Thyroid gland (tissue), 4 donors: Measurements from ENCODE around the gene TMEM132D. TPM values are rescaled to one million over a fixed set of nuclear protein-coding genes. Genes with fewer than 3 reads are reported as not detected.
A peak's percentile ranks its signal among the peaks of the same experiment; 100 is the strongest.

ENCODE experiments used
- DNase-seq, 2 donors: peaks; one replicate each; pipeline ENCODE4 v3.0.0-alpha.2; 2019
- H3K27ac ChIP-seq, 3 donors: fragments of 200-600 bp; sonication (generic); 1 replicate in 2 of 3; 2 replicates in 1 of 3; pipeline ENCODE4 v1.5.1; 2016 to 2019; ENCODE audit warnings: mild to moderate bottlenecking in 1 of 3, moderate library complexity in 1 of 3
- H3K27me3 ChIP-seq: fragments of 200-600 bp; sonication (generic); one replicate; pipeline ENCODE4 v1.5.1; 2019
- H3K36me3 ChIP-seq, 2 donors: fragments of 200-600 bp; sonication (generic); one replicate each; pipeline ENCODE4 v1.5.1; 2016 to 2019
- H3K4me1 ChIP-seq, 2 donors: fragments of 200-600 bp; sonication (generic); one replicate each; pipeline ENCODE4 v1.5.1; 2017 to 2019
- H3K4me3 ChIP-seq, 3 donors: fragments of 200-600 bp; sonication (generic); replicated peaks in 1 of 3; 1 replicate in 2 of 3; 2 replicates in 1 of 3; pipeline ENCODE4 v1.5.1; 2016; ENCODE audit warnings: mild to moderate bottlenecking in 1 of 3
- H3K9me3 ChIP-seq: fragments of 200-600 bp; sonication (generic); one replicate; pipeline ENCODE4 v1.5.1; 2017
- CTCF ChIP-seq, 6 experiments: fragments of 200-600 bp in 3 of 6; fragments of 450-650 bp in 3 of 6; sonication (generic) in 3 of 6; IDR thresholded peaks; one replicate each; pipeline ENCODE4 v1.5.1; 2016 to 2019; ENCODE audit warnings: antibody characterized with exemption in 6 of 6, mild to moderate bottlenecking in 2 of 6, inconsistent platforms in 1 of 6, moderate library complexity in 1 of 6
- POLR2A ChIP-seq, 2 donors: fragments of 450-650 bp; IDR thresholded peaks; one replicate each; pipeline ENCODE4 v1.6.1; 2017; ENCODE audit warnings: antibody characterized with exemption in 2 of 2, mild to moderate bottlenecking in 2 of 2, moderate library complexity in 1 of 2
- WGBS, 2 donors: methylation state at CpG; one replicate each; pipeline ENCODE4 v1.1.5; 2017; 5-methylcytosine and 5-hydroxymethylcytosine counted together
- intact Hi-C: fragments of 100-400 bp; cut with DNase I; formaldehyde crosslinking; loops from one replicate; pipeline ENCODE4 v1.15.1; 2023
- total RNA-seq, 4 donors: library from RNA; depleted of rRNA; stranded (reverse); fragments of >200 nt; gene quantifications; one replicate each; pipeline ENCODE4 v1.2.3, GENCODE V29; 2016

TMEM132D gene
- total RNA-seq, 4 donors from 2014 or later = not detected

- TF ChIP-seq CTCF (IDR thresholded peaks at IDR 0.05) = no peak
- no peak for TF ChIP-seq POLR2A (IDR thresholded peaks at IDR 0.05)
- no peak for DNase-seq
- no peaks in the 10 kb centered on the region for H3K4me1 ChIP-seq
- intact Hi-C loops = no loop called here
- no peak overlapping the region for H3K27ac ChIP-seq
- no peaks in the 10 kb centered on the region for H3K27me3 ChIP-seq
- no peaks in the 10 kb centered on the region for H3K36me3 ChIP-seq
- 75% methylated on average over 10 of the region's 10 CpGs for WGBS, 2 donors
- H3K9me3 ChIP-seq = no peaks in the 10 kb centered on the region
- H3K4me3 ChIP-seq = no peak overlapping the region
These were observed 126.7 kb downstream of the TMEM132D start for GRCh38 chr12:129776977-129777667.

DNA sequence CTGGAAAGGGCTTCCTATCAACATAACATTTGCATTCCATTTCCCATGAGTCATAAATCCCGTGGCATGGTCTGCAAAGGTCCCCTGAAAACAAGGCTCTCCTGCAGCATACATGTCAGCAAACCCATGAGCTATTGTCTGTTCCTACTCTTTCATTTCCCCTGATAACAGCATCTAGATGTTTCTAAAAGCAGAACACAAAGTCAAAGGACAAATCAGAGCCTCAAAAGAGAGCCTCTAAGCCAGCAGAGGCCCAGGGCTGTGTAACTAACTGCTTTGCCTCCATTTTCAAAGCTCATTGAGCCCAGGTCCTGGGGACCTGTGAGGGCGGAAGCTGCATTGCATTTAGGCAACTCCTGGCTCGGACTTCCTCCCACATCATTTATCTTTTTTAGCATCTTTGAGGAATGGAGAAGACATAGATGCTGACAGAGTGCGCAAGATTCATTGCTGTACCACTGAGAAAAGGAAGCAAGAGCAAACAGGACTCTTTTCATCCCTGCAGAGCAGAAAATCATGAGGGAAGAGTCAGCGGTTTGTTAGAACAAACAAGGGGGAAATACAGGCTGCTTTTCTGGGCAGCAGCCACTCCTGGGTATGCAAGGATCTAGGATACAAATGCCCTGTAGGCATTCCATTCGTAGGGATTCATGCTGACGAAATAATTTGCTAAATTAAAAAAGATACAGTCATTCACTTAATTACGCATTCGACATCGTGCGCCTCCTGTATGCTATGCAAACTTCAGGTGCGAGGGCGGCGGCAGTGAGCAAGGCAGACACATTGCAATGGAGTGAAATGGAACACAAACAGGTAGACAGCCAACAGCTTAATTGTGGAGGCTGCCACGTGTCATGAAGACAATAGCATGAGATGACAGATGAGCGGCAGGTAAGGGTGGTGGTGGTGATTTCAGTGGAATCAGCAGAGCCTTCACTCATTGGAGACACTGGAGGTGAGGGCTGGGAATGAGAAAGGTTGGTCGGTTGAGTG lies 131.0 kb downstream of the TMEM132D start:
- no peak overlapping the region for H3K27ac ChIP-seq
- 67 to 73% methylated on average over 17 of the region's 17 CpGs for WGBS, 2 donors
- H3K4me3 ChIP-seq = no peak overlapping the region
- no peak for DNase-seq
- no peaks in the 10 kb centered on the region for H3K9me3 ChIP-seq
- intact Hi-C loops = no loop called here
- no peaks in the 10 kb centered on the region for H3K36me3 ChIP-seq
- H3K4me1 ChIP-seq = no peaks in the 10 kb centered on the region
- TF ChIP-seq POLR2A (IDR thresholded peaks at IDR 0.05) (no peak), CTCF (IDR thresholded peaks at IDR 0.05) (no peak)
- H3K27me3 ChIP-seq = no peaks in the 10 kb centered on the region

- Histone ChIP-seq H3K36me3 (no peaks in the 10 kb centered on the region), H3K9me3 (no peaks in the 10 kb centered on the region), H3K27ac (no peak overlapping the region), H3K4me1 (no peaks in the 10 kb centered on the region), H3K27me3 (no peaks in the 10 kb centered on the region), H3K4me3 (no peak overlapping the region)
- intact Hi-C loops = no loop called here
- no peak for TF ChIP-seq CTCF (IDR thresholded peaks at IDR 0.05)
- TF ChIP-seq POLR2A (IDR thresholded peaks at IDR 0.05) = no peak
- no peak for DNase-seq
- 52 to 54% methylated on average over 4 of the region's 4 CpGs for WGBS, 2 donors
These were observed 132.6 kb downstream of the TMEM132D start for GRCh38 chr12:129771238-129771637.

DNA sequence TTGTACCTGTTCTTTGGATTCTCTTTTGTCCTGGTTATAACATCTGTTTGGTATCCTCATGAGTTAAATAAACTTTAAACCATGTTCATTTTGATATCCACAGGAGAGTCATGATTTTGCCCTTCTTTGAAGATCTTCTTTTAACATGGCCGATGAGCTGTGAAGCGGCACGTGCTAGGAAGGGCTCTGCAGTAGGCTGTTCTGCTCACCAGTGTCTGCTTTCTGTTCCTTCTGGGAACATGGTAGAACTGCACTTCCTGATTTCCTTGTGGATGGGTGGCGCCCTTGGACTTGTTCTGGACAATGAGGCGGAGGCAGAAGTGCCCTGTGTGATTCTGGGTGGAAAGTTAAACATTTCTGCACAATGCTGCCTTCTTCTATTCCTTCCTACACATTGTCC lies 138.1 kb downstream of the TMEM132D start:
- no peak overlapping the region for H3K27ac ChIP-seq
- H3K36me3 ChIP-seq = no peaks in the 10 kb centered on the region
- H3K4me1 ChIP-seq = no peaks in the 10 kb centered on the region
- DNase-seq = no peak
- intact Hi-C loops = no loop called here
- H3K9me3 ChIP-seq = no peaks in the 10 kb centered on the region
- H3K4me3 ChIP-seq = no peak overlapping the region
- H3K27me3 ChIP-seq = no peaks in the 10 kb centered on the region
- WGBS, 2 donors = 73 to 76% methylated on average over 5 of the region's 5 CpGs
- no peak for TF ChIP-seq CTCF (IDR thresholded peaks at IDR 0.05)
- TF ChIP-seq POLR2A (IDR thresholded peaks at IDR 0.05) = no peak

DNA sequence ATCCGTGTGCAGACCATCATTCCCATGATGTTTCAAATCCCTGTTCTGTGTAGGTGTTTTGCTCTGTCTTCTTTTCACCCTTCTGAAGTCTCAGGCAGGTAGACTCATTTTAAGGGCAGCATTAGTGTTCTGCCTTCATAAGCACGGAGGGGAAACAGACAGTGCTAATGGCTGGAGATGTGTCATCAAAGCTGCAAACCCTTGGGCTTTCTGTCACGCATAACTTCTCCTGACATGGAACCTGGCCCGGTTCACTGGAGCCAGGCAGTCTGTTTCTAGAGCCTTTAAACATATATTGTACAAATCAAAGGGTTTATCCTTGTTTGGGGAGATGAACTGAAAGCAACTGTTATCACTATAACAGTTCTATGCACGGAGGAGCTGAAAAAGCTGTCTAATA lies 141.4 kb downstream of the TMEM132D start:
- no peaks in the 10 kb centered on the region for H3K27me3 ChIP-seq
- TF ChIP-seq CTCF (IDR thresholded peaks at IDR 0.05) (no peak), POLR2A (IDR thresholded peaks at IDR 0.05) (no peak)
- H3K36me3 ChIP-seq = no peaks in the 10 kb centered on the region
- no peak overlapping the region for H3K4me3 ChIP-seq
- WGBS, 2 donors = 43 to 51% methylated on average over 5 of the region's 5 CpGs
- DNase-seq = peak in 1 of 2 donors; percentile 1
- H3K27ac ChIP-seq = no peak overlapping the region
- H3K4me1 ChIP-seq = no peaks in the 10 kb centered on the region
- H3K9me3 ChIP-seq = no peaks in the 10 kb centered on the region
- intact Hi-C loops = no loop called here
